K562 (cell line): Measurements from ENCODE around the gene ZNF440. TPM values are rescaled to one million over a fixed set of nuclear protein-coding genes. Genes with fewer than 3 reads are reported as not detected.
A peak's percentile ranks its signal among the peaks of the same experiment; 100 is the strongest.

ENCODE experiments used
- ATAC-seq: fragments of 200-7000 bp; cut with Tn5 transposase; 3 replicates; pipeline ENCODE4 v1.9.1; 2020; ENCODE audit warnings: moderate library complexity
- BruUV-seq: library from RNA; stranded (reverse); fragments of 400-500 nt; replicated peaks from 2 replicates; lab custom pipeline; 2021; lab: Mats Ljungman, UMichigan
- CTCF ChIA-PET: fragments of 300-600 bp; formaldehyde crosslinking; extraction: SDS; loops from one replicate; lab custom pipeline; 2021; ENCODE audit warnings: low intra/inter-chr PET ratio; lab: Yijun Ruan, JAX
- POLR2A ChIA-PET: fragments of 300-600, 350-650 bp; sonication (Branson Sonifier 250); formaldehyde crosslinking; extraction: SDS; loops from one replicate; lab custom pipeline; 2021; ENCODE audit warnings: antibody characterized with exemption, inconsistent platforms; lab: Yijun Ruan, JAX
- DNase-seq, 4 experiments: peaks; one replicate each; pipeline versions ENCODE4 v3.0.0 to v3.0.0-alpha.2; 2011 to 2018; ENCODE audit warnings: low spot score in 3 of 4, mixed read lengths in 3 of 4; ENCODE audit errors: extremely low read depth in 1 of 4
- FAIRE-seq: peaks from 2 replicates; lab custom pipeline; 2011; peaks lifted over from hg19 to GRCh38; lab: Jason Lieb, UNC
- H2AFZ ChIP-seq: 2 replicates; pipeline ENCODE4 v1.6.0; 2011; ENCODE audit warnings: low read depth, low read length, control low read depth, inconsistent platforms
- H3K27ac ChIP-seq: fragments of 200-600 bp; 3 replicates; pipeline ENCODE4 v1.8.0; 2011; ENCODE audit warnings: low read depth, mild to moderate bottlenecking, control low read depth, inconsistent platforms, low read length, moderate library complexity, mixed read lengths; ENCODE audit errors: extremely low read depth
- H3K27me3 ChIP-seq, 2 experiments: fragments of 300-600 bp in 1 of 2; 2 replicates in 1 of 2; 3 replicates in 1 of 2; pipeline versions ENCODE4 v1.6.0 to v1.8.0; 2011; ENCODE audit warnings: inconsistent platforms in 2 of 2, low read length in 2 of 2, mild to moderate bottlenecking in 1 of 2, mixed read lengths in 1 of 2, moderate library complexity in 1 of 2; ENCODE audit not compliant: control insufficient read depth in 2 of 2, insufficient read depth in 2 of 2
- H3K36me3 ChIP-seq: fragments of 300-600 bp; 3 replicates; pipeline ENCODE4 v1.8.0; 2011; ENCODE audit warnings: mild to moderate bottlenecking, low read length, inconsistent platforms; ENCODE audit not compliant: control insufficient read depth, insufficient read depth
- H3K4me1 ChIP-seq, 2 experiments: fragments of 200-600 bp in 1 of 2; replicated peaks in 1 of 2; 2 replicates in 1 of 2; 3 replicates in 1 of 2; pipeline versions ENCODE4 v1.5.1 to v1.8.0; 2011; ENCODE audit warnings: inconsistent platforms in 2 of 2, low read length in 2 of 2, mild to moderate bottlenecking in 1 of 2, mixed read lengths in 1 of 2, moderate library complexity in 1 of 2; ENCODE audit not compliant: control insufficient read depth in 2 of 2, insufficient read depth in 2 of 2
- H3K4me2 ChIP-seq: 2 replicates; pipeline ENCODE4 v1.6.1; 2011; ENCODE audit warnings: low read length, control low read depth, inconsistent platforms, mixed read lengths; ENCODE audit not compliant: insufficient read depth
- H3K4me3 ChIP-seq: fragments of 200-600 bp; sonication (generic), shearing (Covaris generic); 2 replicates; pipeline ENCODE4 v1.5.1; 2016; ENCODE audit warnings: control low read depth, inconsistent platforms
- H3K79me2 ChIP-seq: fragments of 200-600 bp; 3 replicates; pipeline ENCODE4 v1.8.0; 2011; ENCODE audit warnings: low read length, inconsistent platforms; ENCODE audit not compliant: control insufficient read depth, insufficient read depth
- H3K9ac ChIP-seq, 2 experiments: 2 replicates each; pipeline versions ENCODE4 v1.6.0 to v1.6.1; 2011; ENCODE audit warnings: low read depth in 2 of 2, low read length in 2 of 2, control low read depth in 1 of 2, inconsistent platforms in 1 of 2, mild to moderate bottlenecking in 1 of 2, mixed read lengths in 1 of 2; ENCODE audit not compliant: insufficient read depth in 1 of 2
- H3K9me1 ChIP-seq: one replicate; pipeline ENCODE4 v1.6.0; 2011; ENCODE audit warnings: inconsistent platforms, mild to moderate bottlenecking, low read length, moderate library complexity; ENCODE audit not compliant: control insufficient read depth, insufficient read depth
- H3K9me3 ChIP-seq: replicated peaks from 2 replicates; pipeline ENCODE4 v1.5.1; 2011; ENCODE audit warnings: low read depth, low read length, inconsistent platforms; ENCODE audit not compliant: control insufficient read depth, insufficient read depth
- H4K20me1 ChIP-seq: replicated peaks from 2 replicates; pipeline ENCODE4 v1.6.1; 2011; ENCODE audit warnings: low read length, inconsistent platforms, mixed read lengths; ENCODE audit not compliant: control insufficient read depth, insufficient read depth
- CBX3 ChIP-seq, 2 experiments: IDR thresholded peaks; 1 replicate in 1 of 2; 2 replicates in 1 of 2; pipeline ENCODE4 v1.6.1; 2012; ENCODE audit warnings: inconsistent platforms in 2 of 2, low read length in 2 of 2, borderline replicate concordance in 1 of 2, control low read depth in 1 of 2
- ZNF384 ChIP-seq: IDR thresholded peaks from 2 replicates; pipeline ENCODE4 v1.6.1; 2012; ENCODE audit warnings: low read depth, low read length, improper control_type of control experiment
- WGBS: fragments of 100-300 bp; shearing (Covaris generic); methylation state at CpG from one replicate; pipeline ENCODE4 v1.1.6; 2016; ENCODE audit warnings: low coverage, mixed read lengths; ENCODE audit not compliant: insufficient coverage; ENCODE audit errors: missing lambda C conversion rate; 5-methylcytosine and 5-hydroxymethylcytosine counted together
- in situ Hi-C: fragments of 300-500 bp; cut with MboI; formaldehyde crosslinking; loops from 4 replicates; pipeline ENCODE4 v1.15.0; 2018; ENCODE audit warnings: inconsistent platforms, mixed read lengths
- intact Hi-C: fragments of 100-400 bp; cut with micrococcal nuclease; formaldehyde crosslinking; loops from 2 replicates; pipeline ENCODE4 v1.14.2; 2022
- polyA plus RNA-seq, 8 experiments: library from polyadenylated mRNA; depleted of rRNA in 4 of 8; stranded (reverse) in 5 of 8; unstranded in 3 of 8; fragments of >200 nt; fragmentation: Nextera tagmentation in 2 of 8; fragmentation: Illumina TruSeq in 1 of 8; extraction: Ambion mirVana in 2 of 8; extraction: Trizol in 1 of 8; gene quantifications; 2 replicates each; pipeline versions ENCODE4 v1.2.1 to v1.2.3, GENCODE V29; 2011 to 2014; ENCODE audit warnings: inconsistent platforms in 1 of 8, missing spikeins in 1 of 8
- total RNA-seq, 7 experiments: library from RNA; depleted of rRNA in 6 of 7; stranded (reverse); fragments of >200 nt in 6 of 7; fragmentation: Illumina TruSeq in 2 of 7; extraction: Trizol in 2 of 7; gene quantifications; 2 replicates each; pipeline versions ENCODE4 v1.2.1 to v1.2.3, GENCODE V29; 2011 to 2021; ENCODE audit warnings: low replicate concordance in 1 of 7
- TF ChIP-seq, protein P1 (sequence below): fragments of 450-650 bp; IDR thresholded peaks from 2 replicates; pipeline ENCODE4 v1.6.1; 2018; ENCODE audit warnings: mild to moderate bottlenecking, low read depth; ENCODE audit not compliant: partially characterized antibody

ZNF440 gene
- total and polyA plus RNA-seq, 9 of the 15 experiments (the other 6 are each of a cell fraction or from before 2014, with no cell fraction given) = 5.9 to 32.6 (median 13.4) TPM

DNA sequence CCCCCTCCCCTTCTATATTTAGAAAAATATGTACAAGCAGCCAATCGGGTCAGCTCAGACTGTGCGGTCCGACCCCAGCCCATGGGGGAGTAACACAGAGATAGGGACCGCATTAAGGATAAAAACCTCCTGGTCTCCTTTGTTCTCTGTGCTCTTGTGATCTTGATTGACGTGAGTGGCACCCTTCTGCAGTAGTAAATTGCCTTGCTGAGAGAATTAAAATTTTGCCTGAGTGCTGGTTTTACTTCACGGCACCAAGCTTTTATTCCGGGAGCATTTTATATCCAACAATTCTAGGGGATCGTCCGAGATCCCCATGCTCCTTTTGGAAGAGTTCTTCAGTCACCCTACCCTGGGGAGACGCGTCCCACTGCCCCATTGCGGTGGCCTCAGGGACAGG, 66.5 kb downstream of the ZNF440 start:
- Histone ChIP-seq H3K79me2 (no peaks in the 10 kb centered on the region), H3K36me3 (no peaks in the 10 kb centered on the region), H3K4me3 (no peak overlapping the region), H3K4me2 (no peak overlapping the region), H3K9me1 (no peaks in the 10 kb centered on the region), H4K20me1 (no peaks in the 10 kb centered on the region), H3K9ac (no peak overlapping the region), H2AFZ (no peak overlapping the region), H3K4me1 (no peaks in the 10 kb centered on the region), H3K27ac (no peak overlapping the region), H3K27me3 (no peaks in the 10 kb centered on the region; a peak in 2 of 5 replicates), H3K9me3 (peaks cover 6% of the 10 kb centered on the region)
- 38% methylated on average over 12 of the region's 12 CpGs for WGBS
- no TSS peak for BruUV-seq
- DNase-seq = no peak
- TF ChIP-seq CBX3 (IDR thresholded peaks at IDR 0.05; ENCODE audit: borderline replicate concordance in 1 of 2, low read length in 2 of 2) = peak in 1 of 2 experiments; percentile 62; a peak in 1 of 3 replicates
- TF ChIP-seq, protein P1, sequence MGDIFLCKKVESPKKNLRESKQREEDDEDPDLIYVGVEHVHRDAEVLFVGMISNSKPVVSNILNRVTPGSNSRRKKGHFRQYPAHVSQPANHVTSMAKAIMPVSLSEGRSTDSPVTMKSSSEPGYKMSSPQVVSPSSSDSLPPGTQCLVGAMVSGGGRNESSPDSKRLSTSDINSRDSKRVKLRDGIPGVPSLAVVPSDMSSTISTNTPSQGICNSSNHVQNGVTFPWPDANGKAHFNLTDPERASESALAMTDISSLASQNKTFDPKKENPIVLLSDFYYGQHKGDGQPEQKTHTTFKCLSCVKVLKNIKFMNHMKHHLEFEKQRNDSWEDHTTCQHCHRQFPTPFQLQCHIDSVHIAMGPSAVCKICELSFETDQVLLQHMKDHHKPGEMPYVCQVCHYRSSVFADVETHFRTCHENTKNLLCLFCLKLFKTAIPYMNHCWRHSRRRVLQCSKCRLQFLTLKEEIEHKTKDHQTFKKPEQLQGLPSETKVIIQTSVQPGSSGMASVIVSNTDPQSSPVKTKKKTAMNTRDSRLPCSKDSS = peak; percentile 77
- TF ChIP-seq ZNF384 = no peak
- ATAC-seq = no peak
- no peak for FAIRE-seq
- in situ Hi-C loops = no loop called here
- ChIA-PET CTCF (interaction anchor here (1.7 to 1.9 kb wide), 2 partner anchors 108 to 261 kb away, joined by 7 to 8 read pairs; no protein-coding TSS in a partner anchor), POLR2A (interaction anchor here (1.0 kb wide), 1 partner anchor 11 kb away, joined by 4 read pairs; no protein-coding TSS in a partner anchor)
- intact Hi-C loops = loop anchor here (2.0 kb wide), 2 partner anchors 108 to 178 kb away; no protein-coding TSS in a partner anchor
